Posterior vena cava (tissue), 2 donors: ENCODE data around the gene PNLIPRP1. TPM values are rescaled to one million over a fixed set of nuclear protein-coding genes. Genes with fewer than 3 reads are reported as not detected.

Source experiments
- DNase-seq: peaks from one replicate; pipeline ENCODE4 v3.0.0-alpha.2; 2020; ENCODE audit warnings: low spot score
- intact Hi-C, 2 donors: fragments of 100-400 bp; cut with DNase I; formaldehyde crosslinking; loops; one replicate each; pipeline versions ENCODE4 v1.14.1 to v1.14.2; 2022 to 2023
- total RNA-seq, 2 donors: library from RNA; stranded (reverse); fragmentation: NEBNext Ultra II Directional; extraction: Animal tissue kit (Norgen Biotek cat#: 25700); gene quantifications; one replicate each; pipeline ENCODE4 v1.2.1, GENCODE V29; 2021
- donor health status: DM: yes; HTN: yes; CAD: no.
- donor health status: DM: yes; HTN: yes; CAD: no.

PNLIPRP1 gene
- total RNA-seq, 2 donors from 2014 or later, result 1.1 TPM; not detected in 1

GRCh38 chr10:116626815-116627214 is 36.1 kb downstream of the PNLIPRP1 start:
- intact Hi-C loops, result no loop called here
- DNase-seq, result no peak

GRCh38 chr10:116627386-116627933 is 36.7 kb downstream of the PNLIPRP1 start:
- intact Hi-C loops, result no loop called here
- DNase-seq, result no peak

DNA sequence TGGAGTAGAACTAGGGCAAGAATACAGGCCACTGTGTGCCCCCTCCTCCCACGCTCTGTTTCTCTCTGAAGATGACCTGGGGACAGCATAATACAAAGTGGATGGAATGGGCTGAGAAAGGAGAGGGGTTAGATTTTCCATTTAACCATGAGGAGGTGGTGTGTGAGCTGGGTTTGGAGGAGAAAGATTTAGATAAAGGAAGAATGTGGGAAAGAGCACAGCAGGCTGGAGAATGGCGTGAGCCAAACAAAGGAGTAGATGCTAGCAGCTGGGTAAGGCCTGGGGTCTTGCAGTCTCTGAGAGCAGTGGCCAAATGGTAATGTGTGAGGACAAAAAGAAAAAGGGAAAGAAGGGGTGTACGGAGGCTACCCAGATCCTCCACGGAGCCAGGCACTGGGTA is 38.6 kb downstream of the PNLIPRP1 start:
- intact Hi-C loops, result no loop called here
- no peak for DNase-seq

DNA sequence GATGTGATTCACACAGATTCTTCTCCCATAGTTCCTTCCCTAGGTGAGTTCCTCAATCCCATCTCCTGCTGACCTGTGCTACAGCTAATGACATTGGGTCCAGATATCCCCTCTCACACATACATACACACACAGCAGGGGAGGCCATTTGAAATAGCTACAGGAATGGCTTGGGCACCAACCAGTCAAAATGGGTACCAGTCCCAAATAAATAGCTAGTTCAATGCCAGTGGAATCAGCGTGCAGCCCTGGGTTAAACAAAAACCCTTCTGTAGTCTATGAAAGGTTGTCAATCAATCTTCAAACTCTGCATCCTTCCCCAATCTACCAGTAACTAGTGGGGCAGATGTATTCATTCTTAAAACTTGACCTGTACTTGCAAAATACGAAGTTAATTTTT is 39.3 kb downstream of the PNLIPRP1 start:
- intact Hi-C loops, result no loop called here
- no peak for DNase-seq

DNA sequence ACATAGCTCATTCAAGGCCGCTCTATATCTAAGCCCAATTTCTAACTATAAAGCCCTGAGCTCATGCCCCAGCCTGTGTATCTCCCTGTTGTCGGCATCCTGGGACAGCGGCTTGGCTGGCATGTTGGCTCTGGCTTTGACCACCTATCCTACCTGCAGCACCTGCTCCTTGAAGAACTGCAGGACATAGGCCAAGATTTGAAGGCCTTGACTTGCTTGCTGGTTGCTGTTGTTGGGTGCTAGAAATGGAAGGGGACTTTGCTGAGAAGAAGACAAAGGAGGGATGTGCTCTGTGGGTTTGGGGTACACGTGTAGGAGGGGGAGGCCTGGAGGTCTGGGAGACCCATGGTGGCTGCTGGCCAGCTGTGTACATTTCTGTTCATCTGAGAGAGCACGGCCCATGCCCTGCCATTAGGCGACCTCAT is 41.1 kb downstream of the PNLIPRP1 start:
- intact Hi-C loops, result no loop called here
- no peak for DNase-seq

- intact Hi-C loops, result no loop called here
- DNase-seq, result no peak
These were observed 41.9 kb downstream of the PNLIPRP1 start for GRCh38 chr10:116632596-116633215.

- DNase-seq, result no peak
- intact Hi-C loops, result no loop called here
These were observed 42.4 kb downstream of the PNLIPRP1 start for GRCh38 chr10:116633216-116633600.

DNA sequence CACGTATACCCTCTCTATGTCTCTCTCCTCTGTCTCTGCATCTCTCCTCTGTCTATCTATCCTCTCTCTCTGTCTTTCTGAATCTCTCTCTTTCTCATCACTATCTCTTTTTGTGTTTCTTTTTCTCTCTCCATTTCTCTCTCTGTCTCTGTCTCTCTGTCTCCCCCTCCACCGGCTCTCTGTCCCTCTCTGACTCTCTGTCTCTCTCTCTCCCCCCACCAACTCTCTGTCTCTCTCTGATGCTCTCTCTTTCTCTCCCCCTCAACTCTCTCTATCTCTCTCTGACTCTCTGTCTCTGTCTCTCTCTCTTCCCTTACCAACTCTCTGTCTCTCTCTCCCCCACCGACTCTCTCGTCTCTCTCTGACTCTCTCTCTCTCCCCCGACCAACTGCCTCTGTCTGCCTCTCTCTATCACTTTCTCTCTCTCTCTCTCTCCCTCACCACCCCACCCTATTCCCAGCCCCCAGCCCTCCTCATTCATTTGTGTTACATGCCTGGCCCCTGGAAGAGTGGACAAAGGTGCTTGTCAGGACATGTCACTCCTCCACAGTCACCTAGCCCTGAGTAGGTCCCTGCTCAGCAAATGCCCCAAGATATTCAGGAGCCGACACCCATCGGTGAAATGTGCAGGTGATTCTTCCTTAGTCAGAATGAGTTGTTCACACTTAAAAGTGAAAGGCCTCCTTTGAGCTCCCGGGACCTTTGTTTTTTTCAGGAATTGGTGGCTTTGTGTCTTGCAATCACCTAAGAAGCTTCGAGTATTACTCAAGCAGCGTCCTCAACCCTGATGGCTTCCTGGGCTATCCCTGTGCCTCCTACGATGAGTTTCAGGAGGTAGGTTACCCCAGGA is 43.6 kb downstream of the PNLIPRP1 start:
- intact Hi-C loops, result no loop called here
- DNase-seq, result no peak

DNA sequence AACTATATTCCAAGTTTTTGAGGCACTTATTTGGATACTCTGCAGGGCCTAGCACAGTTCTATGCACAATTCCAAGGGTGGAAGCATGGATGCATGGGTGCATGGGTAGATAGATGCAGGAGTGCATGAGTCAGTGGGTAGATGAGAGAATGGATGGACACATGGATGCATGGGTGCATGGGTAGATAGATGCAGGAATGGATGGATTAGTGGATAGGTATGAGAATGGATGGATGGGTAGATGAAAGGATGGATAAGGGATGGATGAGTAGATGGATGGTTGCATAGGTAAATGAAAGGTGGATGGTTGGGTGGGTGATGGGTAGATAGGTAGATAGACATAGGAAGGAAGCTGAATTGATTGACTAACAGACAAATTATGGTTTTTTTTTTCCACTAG is 45.6 kb downstream of the PNLIPRP1 start:
- intact Hi-C loops, result no loop called here
- DNase-seq, result no peak

GRCh38 chr10:116636976-116637375 is 46.2 kb downstream of the PNLIPRP1 start:
- intact Hi-C loops, result no loop called here
- no peak for DNase-seq

GRCh38 chr10:116637830-116638229 is 47.1 kb downstream of the PNLIPRP1 start:
- DNase-seq, result no peak
- intact Hi-C loops, result no loop called here

GRCh38 chr10:116646502-116646901 is 55.7 kb downstream of the PNLIPRP1 start:
- intact Hi-C loops, result no loop called here
- no peak for DNase-seq

GRCh38 chr10:116648903-116649302 is 58.1 kb downstream of the PNLIPRP1 start:
- intact Hi-C loops, result no loop called here
- no peak for DNase-seq

GRCh38 chr10:116653885-116654284 is 63.1 kb downstream of the PNLIPRP1 start:
- no peak for DNase-seq
- intact Hi-C loops, result no loop called here

GRCh38 chr10:116654816-116655215 is 64.1 kb downstream of the PNLIPRP1 start:
- intact Hi-C loops, result no loop called here
- DNase-seq, result no peak

DNA sequence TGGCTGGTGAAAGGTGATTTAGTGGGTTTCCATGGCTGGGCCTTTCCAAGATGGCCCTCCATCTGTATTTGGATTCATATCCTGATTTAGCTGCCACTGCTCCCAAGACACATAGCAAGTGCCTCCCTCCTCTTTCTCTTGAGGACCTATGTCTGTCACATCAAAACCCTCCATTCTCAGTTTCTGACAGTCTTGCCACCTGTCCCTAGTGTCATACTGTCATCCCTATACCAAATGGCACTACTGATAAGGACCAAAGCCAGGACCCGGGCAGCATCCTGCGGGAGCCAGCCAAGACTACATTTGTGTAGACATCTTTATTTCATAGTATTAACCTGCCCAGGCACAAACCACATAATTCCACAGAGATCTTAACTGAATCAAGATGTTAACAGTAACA is 64.8 kb downstream of the PNLIPRP1 start:
- DNase-seq, result no peak
- intact Hi-C loops, result no loop called here

DNA sequence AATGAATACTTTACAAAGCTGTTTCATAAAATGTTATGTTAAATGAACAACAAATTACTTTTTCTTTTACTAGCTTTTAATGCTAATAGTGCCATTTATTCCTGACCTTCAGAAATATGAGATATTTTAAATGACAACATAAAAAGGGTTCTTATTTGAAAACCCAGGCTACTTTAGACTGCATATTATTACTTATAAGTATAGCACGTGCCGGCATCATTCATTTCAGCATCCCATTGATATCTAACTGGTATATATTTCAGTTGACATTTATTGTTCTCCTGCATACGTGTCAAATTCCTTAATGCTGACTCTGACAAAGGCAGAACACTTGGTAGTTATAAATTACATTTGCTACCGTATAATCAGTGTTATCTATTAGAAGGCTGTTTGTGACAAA is 65.3 kb downstream of the PNLIPRP1 start:
- intact Hi-C loops, result no loop called here
- no peak for DNase-seq

DNA sequence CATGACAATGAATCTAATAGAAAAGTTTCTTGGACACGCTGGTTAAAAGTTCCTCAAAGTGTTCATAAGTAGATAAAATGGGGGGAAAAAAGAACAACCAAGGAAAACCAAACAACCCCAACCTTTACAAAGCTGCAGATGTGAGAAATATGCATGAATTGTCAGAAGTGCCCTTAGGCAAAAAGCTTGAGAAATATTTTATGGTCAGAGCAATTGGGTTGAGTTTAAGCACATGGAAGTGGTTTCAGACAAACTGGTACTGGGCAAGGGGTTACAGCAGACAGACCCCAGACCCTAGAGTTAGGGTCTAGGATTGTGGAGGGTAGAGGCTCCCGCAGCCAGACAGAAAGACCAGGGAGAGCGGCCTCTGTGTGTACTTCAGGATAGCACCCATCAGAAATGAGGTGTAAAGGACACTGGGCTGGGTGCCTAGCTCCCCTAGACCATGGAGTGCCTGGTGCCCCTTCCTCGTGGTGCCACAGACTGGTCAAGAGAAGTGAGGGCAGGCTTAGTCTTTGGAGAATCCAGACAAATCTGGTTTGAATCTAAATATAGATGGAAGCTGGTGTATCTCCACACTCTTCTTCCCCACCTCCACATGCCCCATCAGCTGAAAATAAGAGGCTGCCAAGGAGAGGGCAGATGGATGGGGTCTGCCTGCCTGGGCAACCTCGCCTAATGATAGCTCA is 67.2 kb downstream of the PNLIPRP1 start:
- no peak for DNase-seq
- intact Hi-C loops, result no loop called here
